Prostate gland (tissue), 2 donors: ENCODE measurements around the gene SHISA7.

Experiments
- CTCF ChIP-seq, 4 experiments: fragments of 200-600 bp in 2 of 4; fragments of 450-650 bp in 2 of 4; sonication (generic) in 2 of 4; IDR thresholded peaks; 1 replicate in 3 of 4; 2 replicates in 1 of 4; pipeline ENCODE4 v1.5.1; 2016 to 2019; ENCODE audit warnings: antibody characterized with exemption in 4 of 4, mild to moderate bottlenecking in 2 of 4, moderate library complexity in 2 of 4
- POLR2A ChIP-seq: fragments of 450-650 bp; IDR thresholded peaks from one replicate; pipeline ENCODE4 v1.6.1; 2016; ENCODE audit warnings: antibody characterized with exemption, mild to moderate bottlenecking
- POLR2AphosphoS5 ChIP-seq: sonication (generic); formaldehyde crosslinking; IDR thresholded peaks from one replicate; pipeline ENCODE4 v1.6.1; 2017; ENCODE audit warnings: antibody characterized with exemption

GRCh38 chr19:55478364-55478763, 35.3 kb upstream of the SHISA7 start:
- TF ChIP-seq CTCF (IDR thresholded peaks at IDR 0.05) (no peak), POLR2A (no peak), POLR2AphosphoS5 (no peak)
